K562 (cell line): ENCODE results near the gene ESRRB. TPM values are rescaled to one million over a fixed set of nuclear protein-coding genes. Genes with fewer than 3 reads are reported as not detected.

ENCODE experiments used
- ATAC-seq: fragments of 200-7000 bp; cut with Tn5 transposase; 3 replicates; pipeline ENCODE4 v1.9.1; 2020; ENCODE audit warnings: moderate library complexity
- BruUV-seq: library from RNA; stranded (reverse); fragments of 400-500 nt; replicated peaks from 2 replicates; lab custom pipeline; 2021; lab: Mats Ljungman, UMichigan
- CTCF ChIA-PET: fragments of 300-600 bp; formaldehyde crosslinking; extraction: SDS; loops from one replicate; lab custom pipeline; 2021; ENCODE audit warnings: low intra/inter-chr PET ratio; lab: Yijun Ruan, JAX
- POLR2A ChIA-PET: fragments of 300-600, 350-650 bp; sonication (Branson Sonifier 250); formaldehyde crosslinking; extraction: SDS; loops from one replicate; lab custom pipeline; 2021; ENCODE audit warnings: antibody characterized with exemption, inconsistent platforms; lab: Yijun Ruan, JAX
- DNase-seq, 4 experiments: peaks; one replicate each; pipeline versions ENCODE4 v3.0.0 to v3.0.0-alpha.2; 2011 to 2018; ENCODE audit warnings: low spot score in 3 of 4, mixed read lengths in 3 of 4; ENCODE audit errors: extremely low read depth in 1 of 4
- FAIRE-seq: peaks from 2 replicates; lab custom pipeline; 2011; peaks lifted over from hg19 to GRCh38; lab: Jason Lieb, UNC
- H2AFZ ChIP-seq: 2 replicates; pipeline ENCODE4 v1.6.0; 2011; ENCODE audit warnings: low read depth, low read length, control low read depth, inconsistent platforms
- H3K27ac ChIP-seq: fragments of 200-600 bp; 3 replicates; pipeline ENCODE4 v1.8.0; 2011; ENCODE audit warnings: low read depth, mild to moderate bottlenecking, control low read depth, inconsistent platforms, low read length, moderate library complexity, mixed read lengths; ENCODE audit errors: extremely low read depth
- H3K27me3 ChIP-seq, 2 experiments: fragments of 300-600 bp in 1 of 2; 2 replicates in 1 of 2; 3 replicates in 1 of 2; pipeline versions ENCODE4 v1.6.0 to v1.8.0; 2011; ENCODE audit warnings: inconsistent platforms in 2 of 2, low read length in 2 of 2, mild to moderate bottlenecking in 1 of 2, mixed read lengths in 1 of 2, moderate library complexity in 1 of 2; ENCODE audit not compliant: control insufficient read depth in 2 of 2, insufficient read depth in 2 of 2
- H3K36me3 ChIP-seq: fragments of 300-600 bp; 3 replicates; pipeline ENCODE4 v1.8.0; 2011; ENCODE audit warnings: mild to moderate bottlenecking, low read length, inconsistent platforms; ENCODE audit not compliant: control insufficient read depth, insufficient read depth
- H3K4me1 ChIP-seq, 2 experiments: fragments of 200-600 bp in 1 of 2; replicated peaks in 1 of 2; 2 replicates in 1 of 2; 3 replicates in 1 of 2; pipeline versions ENCODE4 v1.5.1 to v1.8.0; 2011; ENCODE audit warnings: inconsistent platforms in 2 of 2, low read length in 2 of 2, mild to moderate bottlenecking in 1 of 2, mixed read lengths in 1 of 2, moderate library complexity in 1 of 2; ENCODE audit not compliant: control insufficient read depth in 2 of 2, insufficient read depth in 2 of 2
- H3K4me2 ChIP-seq: 2 replicates; pipeline ENCODE4 v1.6.1; 2011; ENCODE audit warnings: low read length, control low read depth, inconsistent platforms, mixed read lengths; ENCODE audit not compliant: insufficient read depth
- H3K4me3 ChIP-seq: fragments of 200-600 bp; sonication (generic), shearing (Covaris generic); 2 replicates; pipeline ENCODE4 v1.5.1; 2016; ENCODE audit warnings: control low read depth, inconsistent platforms
- H3K79me2 ChIP-seq: fragments of 200-600 bp; 3 replicates; pipeline ENCODE4 v1.8.0; 2011; ENCODE audit warnings: low read length, inconsistent platforms; ENCODE audit not compliant: control insufficient read depth, insufficient read depth
- H3K9ac ChIP-seq, 2 experiments: 2 replicates each; pipeline versions ENCODE4 v1.6.0 to v1.6.1; 2011; ENCODE audit warnings: low read depth in 2 of 2, low read length in 2 of 2, control low read depth in 1 of 2, inconsistent platforms in 1 of 2, mild to moderate bottlenecking in 1 of 2, mixed read lengths in 1 of 2; ENCODE audit not compliant: insufficient read depth in 1 of 2
- H3K9me1 ChIP-seq: one replicate; pipeline ENCODE4 v1.6.0; 2011; ENCODE audit warnings: inconsistent platforms, mild to moderate bottlenecking, low read length, moderate library complexity; ENCODE audit not compliant: control insufficient read depth, insufficient read depth
- H3K9me3 ChIP-seq: replicated peaks from 2 replicates; pipeline ENCODE4 v1.5.1; 2011; ENCODE audit warnings: low read depth, low read length, inconsistent platforms; ENCODE audit not compliant: control insufficient read depth, insufficient read depth
- H4K20me1 ChIP-seq: replicated peaks from 2 replicates; pipeline ENCODE4 v1.6.1; 2011; ENCODE audit warnings: low read length, inconsistent platforms, mixed read lengths; ENCODE audit not compliant: control insufficient read depth, insufficient read depth
- E2F8 ChIP-seq: fragments of 450-650 bp; IDR thresholded peaks from 2 replicates; pipeline ENCODE4 v1.7.1; 2018; ENCODE audit warnings: mild to moderate bottlenecking, low read depth; ENCODE audit not compliant: partially characterized antibody
- GABPB1 ChIP-seq: sonication (generic); formaldehyde crosslinking; IDR thresholded peaks from 2 replicates; pipeline ENCODE4 v1.8.0; 2022; ENCODE audit warnings: mild to moderate bottlenecking, missing genetic modification reagents
- GATA2 ChIP-seq: sonication (generic); formaldehyde crosslinking; IDR thresholded peaks from 2 replicates; pipeline ENCODE4 v1.4.0; 2020; ENCODE audit warnings: mild to moderate bottlenecking, missing genetic modification reagents
- HDAC8 ChIP-seq: fragments of 450-650 bp; IDR thresholded peaks from 2 replicates; pipeline ENCODE4 v1.6.1; 2016; ENCODE audit warnings: mild to moderate bottlenecking, missing genetic modification characterization, moderate library complexity, missing compliant biosample characterization
- HEY1 ChIP-seq: fragments of 250-450 bp; sonication (Bioruptor Pico); IDR thresholded peaks from 2 replicates; pipeline ENCODE4 v1.5.0; 2020; ENCODE audit warnings: mild to moderate bottlenecking, moderate library complexity, borderline replicate concordance
- LARP7 ChIP-seq: fragments of 450-650 bp; IDR thresholded peaks from 2 replicates; pipeline ENCODE4 v1.6.1; 2016
- MAFK ChIP-seq: IDR thresholded peaks from 2 replicates; pipeline ENCODE4 v1.6.1; 2011; ENCODE audit warnings: low read length, improper control_type of control experiment
- MCM2 ChIP-seq: fragments of 450-650 bp; IDR thresholded peaks from 2 replicates; pipeline ENCODE4 v1.6.1; 2017; ENCODE audit warnings: low read depth, mild to moderate bottlenecking
- MEF2D ChIP-seq: conservative IDR thresholded peaks from 2 replicates; pipeline ENCODE4 v1.6.1; 2016; ENCODE audit warnings: low read depth, missing genetic modification characterization, missing compliant biosample characterization
- SAFB ChIP-seq: fragments of 200-400 bp; formaldehyde crosslinking; IDR thresholded peaks from 2 replicates; pipeline ENCODE4 v1.6.1; 2017; ENCODE audit warnings: low read depth, low read length, borderline replicate concordance
- SOX6 ChIP-seq: fragments of 450-650 bp; IDR thresholded peaks from 2 replicates; pipeline ENCODE4 v1.6.1; 2014; ENCODE audit warnings: mild to moderate bottlenecking
- XRCC4 ChIP-seq: IDR thresholded peaks from one replicate; pipeline ENCODE4 v1.6.1; 2011; ENCODE audit not compliant: insufficient read depth, insufficient read length; ENCODE audit errors: extremely low read depth
- ZNF561 ChIP-seq: fragments of 450-650 bp; formaldehyde crosslinking; conservative IDR thresholded peaks from 2 replicates; pipeline ENCODE4 v1.4.0; 2020; ENCODE audit warnings: mild to moderate bottlenecking, moderate library complexity
- in situ Hi-C: fragments of 300-500 bp; cut with MboI; formaldehyde crosslinking; loops from 4 replicates; pipeline ENCODE4 v1.15.0; 2018; ENCODE audit warnings: inconsistent platforms, mixed read lengths
- intact Hi-C: fragments of 100-400 bp; cut with micrococcal nuclease; formaldehyde crosslinking; loops from 2 replicates; pipeline ENCODE4 v1.14.2; 2022
- polyA plus RNA-seq, 8 experiments: library from polyadenylated mRNA; depleted of rRNA in 4 of 8; stranded (reverse) in 5 of 8; unstranded in 3 of 8; fragments of >200 nt; fragmentation: Nextera tagmentation in 2 of 8; fragmentation: Illumina TruSeq in 1 of 8; extraction: Ambion mirVana in 2 of 8; extraction: Trizol in 1 of 8; gene quantifications; 2 replicates each; pipeline versions ENCODE4 v1.2.1 to v1.2.3, GENCODE V29; 2011 to 2014; ENCODE audit warnings: inconsistent platforms in 1 of 8, missing spikeins in 1 of 8
- total RNA-seq, 7 experiments: library from RNA; depleted of rRNA in 6 of 7; stranded (reverse); fragments of >200 nt in 6 of 7; fragmentation: Illumina TruSeq in 2 of 7; extraction: Trizol in 2 of 7; gene quantifications; 2 replicates each; pipeline versions ENCODE4 v1.2.1 to v1.2.3, GENCODE V29; 2011 to 2021; ENCODE audit warnings: low replicate concordance in 1 of 7
- TF ChIP-seq, protein P1 (sequence below), 3 experiments: fragments of 200-800 bp in 1 of 3; sonication (Bioruptor generic) in 1 of 3; sonication (generic) in 1 of 3; formaldehyde crosslinking in 1 of 3; IDR thresholded peaks; 2 replicates each; pipeline versions ENCODE4 v1.6.1 to v1.8.0; 2016 to 2022; ENCODE audit warnings: mild to moderate bottlenecking in 2 of 3, missing compliant biosample characterization in 2 of 3, missing genetic modification characterization in 2 of 3, missing genetic modification reagents in 1 of 3

ESRRB gene
- total and polyA plus RNA-seq, 9 of the 15 experiments (the other 6 are each of a cell fraction or from before 2014, with no cell fraction given): 3.2 to 24.7 (median 14.5) TPM

DNA sequence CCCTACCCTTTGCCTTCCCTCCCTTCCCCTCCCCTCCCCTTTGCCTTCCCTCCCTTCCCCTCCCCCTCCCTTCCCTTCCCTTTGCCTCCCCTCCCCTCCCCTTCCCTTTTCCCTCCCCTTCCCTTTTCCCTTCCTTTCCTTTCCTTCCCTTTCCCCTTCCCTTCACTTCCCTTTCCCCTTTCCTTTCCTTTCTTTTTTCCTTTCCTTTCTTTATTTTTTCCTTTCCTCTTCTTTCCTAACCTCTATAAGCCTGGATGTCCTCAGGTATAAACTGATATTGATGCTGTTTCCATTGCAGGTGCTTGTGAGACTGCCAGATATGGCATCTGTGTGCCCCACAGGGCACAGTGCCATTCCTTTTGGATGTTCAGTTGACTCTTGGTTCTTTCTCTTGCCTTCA, 163.2 kb downstream of the ESRRB start:
- Histone ChIP-seq H3K27ac (no peak overlapping the region), H3K4me1 (no peaks in the 10 kb centered on the region), H3K9ac (no peak overlapping the region), H3K27me3 (peaks cover 4 to 17% of the 10 kb centered on the region in 2 experiments), H3K4me3 (no peak overlapping the region), H3K79me2 (no peaks in the 10 kb centered on the region), H2AFZ (no peak overlapping the region), H3K36me3 (no peaks in the 10 kb centered on the region), H3K4me2 (no peak overlapping the region), H3K9me3 (no peaks in the 10 kb centered on the region), H4K20me1 (no peaks in the 10 kb centered on the region), H3K9me1 (no peaks in the 10 kb centered on the region)
- in situ Hi-C loops (no loop called here), intact Hi-C loops (no loop called here)
- DNase-seq: no peak
- no peak for FAIRE-seq
- no TSS peak for BruUV-seq
- ChIA-PET POLR2A (no interaction called here), CTCF (no interaction called here)
- no peak for ATAC-seq
- no peak for TF ChIP-seq HEY1 (CRISPR knock-in tag)
- TF ChIP-seq XRCC4: no peak
- no peak for TF ChIP-seq E2F8
- no peak for TF ChIP-seq LARP7
- no peak for TF ChIP-seq MEF2D (tag)
- TF ChIP-seq GABPB1 (CRISPR knock-in tag): no peak
- no peak for TF ChIP-seq SOX6
- TF ChIP-seq MAFK: no peak
- no peak for TF ChIP-seq SAFB
- TF ChIP-seq GATA2 (CRISPR knock-in tag): no peak
- no peak for TF ChIP-seq ZNF561 (CRISPR knock-in tag)
- TF ChIP-seq, protein P1, sequence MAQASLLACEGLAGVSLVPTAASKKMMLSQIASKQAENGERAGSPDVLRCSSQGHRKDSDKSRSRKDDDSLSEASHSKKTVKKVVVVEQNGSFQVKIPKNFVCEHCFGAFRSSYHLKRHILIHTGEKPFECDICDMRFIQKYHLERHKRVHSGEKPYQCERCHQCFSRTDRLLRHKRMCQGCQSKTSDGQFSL (CRISPR knock-in tag; IDR thresholded peaks at IDR 0.05): no peak
- TF ChIP-seq, protein P1 (tag; IDR thresholded peaks at IDR 0.05): no peak
- no peak for TF ChIP-seq MCM2
- no peak for TF ChIP-seq HDAC8 (tag)
